Stimulated activated CD8-positive, alpha-beta memory T cell treated with anti-CD3 and anti-CD28 coated beads, Interleukin-15, amount 100 ng/mL, for 1 hour (primary cell): ENCODE measurements around the gene IDI2.

Experiments
- DNase-seq: peaks from one replicate; pipeline ENCODE4 v3.0.0-alpha.2; 2020; ENCODE audit warnings: low read depth

IDI2 gene

DNA sequence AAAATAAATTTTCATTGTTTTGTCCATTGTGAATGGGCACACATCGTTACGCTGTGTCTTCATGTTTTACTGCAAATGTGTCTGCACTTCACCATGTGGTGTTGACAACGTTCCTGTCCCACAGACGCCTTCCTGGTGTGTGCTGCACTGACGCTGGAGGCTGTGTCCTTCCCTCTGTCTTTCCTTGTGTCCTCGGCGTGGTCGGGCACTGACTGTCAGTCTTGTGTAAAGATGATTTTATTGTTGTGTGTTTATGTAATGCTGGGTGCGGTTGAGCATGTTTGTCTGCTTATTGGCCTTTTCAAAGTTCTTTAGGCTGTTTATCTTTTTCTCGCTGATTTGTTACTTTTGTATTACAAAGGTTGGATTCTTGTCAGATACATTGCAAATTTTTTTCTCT, 18.1 kb downstream of the IDI2 start:
- no peak for DNase-seq

DNA sequence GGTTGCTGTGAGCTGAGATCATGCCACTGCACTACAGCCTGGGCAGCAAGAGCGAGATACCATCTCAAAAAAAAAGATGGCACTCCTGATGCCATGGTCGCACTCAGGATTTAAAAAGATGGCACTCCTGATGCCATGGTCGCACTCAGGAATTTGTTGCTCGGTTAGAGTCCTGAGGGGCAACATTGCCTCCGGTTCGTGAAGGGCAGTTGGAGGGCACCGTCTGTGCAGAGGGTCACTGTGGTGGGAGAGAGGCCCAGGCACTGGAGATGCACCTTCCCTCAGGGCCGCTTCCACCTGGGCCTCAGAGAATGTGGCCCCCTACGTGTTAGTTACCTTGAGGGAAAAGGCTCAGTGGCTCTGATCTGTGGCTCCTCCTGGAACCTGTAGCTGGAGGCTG, 19.1 kb downstream of the IDI2 start:
- DNase-seq, result no peak

DNA sequence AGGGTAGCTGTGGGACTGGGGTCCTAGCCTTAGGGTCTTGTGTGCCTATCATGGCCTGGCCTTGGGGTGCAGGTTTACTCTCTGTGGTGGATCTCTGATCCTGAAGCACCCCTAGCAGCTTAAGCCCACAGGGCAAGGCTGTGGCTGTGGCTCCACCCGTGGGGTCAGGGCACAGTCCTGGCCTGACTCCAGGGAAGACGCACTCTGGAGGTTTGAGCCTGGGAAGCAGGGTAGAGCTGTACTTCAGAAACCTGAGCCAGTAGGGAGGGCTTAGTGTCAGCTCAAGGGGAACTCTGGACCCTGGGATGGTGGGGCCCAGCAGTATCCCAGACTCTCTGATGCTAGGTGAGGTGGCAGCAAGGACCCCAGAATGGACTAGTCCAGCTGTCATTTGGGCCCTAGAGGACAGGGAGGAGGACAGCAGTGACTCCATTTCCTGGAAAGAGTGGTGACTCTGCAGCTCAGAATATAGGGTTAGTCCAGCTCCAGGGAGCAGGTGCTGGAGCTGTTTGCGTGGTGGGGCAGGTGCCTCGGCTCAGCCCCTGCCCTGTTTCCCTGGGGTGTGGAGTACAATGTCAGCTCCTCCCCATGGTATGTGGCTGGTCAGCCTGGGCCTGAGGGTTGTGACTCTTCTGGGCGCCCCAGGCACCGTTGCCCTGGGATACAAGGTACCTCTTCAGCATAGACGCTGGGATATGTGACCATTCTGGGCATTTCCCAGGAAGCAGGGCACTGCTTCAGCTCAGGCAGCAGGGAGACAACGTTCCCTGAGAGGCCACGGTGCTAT, 21.6 kb downstream of the IDI2 start:
- no peak for DNase-seq

DNA sequence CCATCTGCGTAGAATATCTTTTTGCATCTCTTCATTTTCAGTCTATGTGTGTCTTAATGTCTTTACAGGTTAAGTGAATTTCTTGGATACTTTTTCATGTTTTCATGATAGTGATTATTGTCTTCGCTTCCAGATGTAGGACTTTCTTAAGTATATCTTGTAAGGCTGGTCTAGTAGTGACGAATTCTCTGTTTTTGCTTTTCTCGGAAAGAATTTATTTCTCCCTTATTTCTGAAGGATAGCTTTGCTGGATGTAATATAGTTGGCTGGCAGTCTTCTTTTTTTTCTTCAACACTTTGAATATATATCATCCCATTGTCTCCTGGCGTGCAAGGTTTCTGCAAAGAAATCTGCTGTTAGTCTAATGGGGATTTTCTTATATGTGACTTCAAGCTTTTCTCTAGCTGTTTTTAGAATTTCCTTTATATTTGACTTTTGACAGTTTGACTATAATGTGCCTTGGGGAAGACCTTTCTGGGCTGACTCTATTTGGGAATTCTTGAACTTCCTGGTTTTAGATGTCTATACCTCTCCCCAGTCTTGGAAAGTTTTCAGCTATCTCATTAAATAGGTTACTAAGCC, 23.1 kb downstream of the IDI2 start:
- DNase-seq, result no peak

- no peak for DNase-seq
Measured at GRCh38 chr10:997266-998022, 28.2 kb downstream of the IDI2 start.

- DNase-seq, result no peak
Measured at GRCh38 chr10:996031-996430, 29.6 kb downstream of the IDI2 start.

- DNase-seq, result no peak
Measured at GRCh38 chr10:995559-995926, 30.1 kb downstream of the IDI2 start.

GRCh38 chr10:994836-995558, 30.7 kb downstream of the IDI2 start:
- DNase-seq, result no peak

DNA sequence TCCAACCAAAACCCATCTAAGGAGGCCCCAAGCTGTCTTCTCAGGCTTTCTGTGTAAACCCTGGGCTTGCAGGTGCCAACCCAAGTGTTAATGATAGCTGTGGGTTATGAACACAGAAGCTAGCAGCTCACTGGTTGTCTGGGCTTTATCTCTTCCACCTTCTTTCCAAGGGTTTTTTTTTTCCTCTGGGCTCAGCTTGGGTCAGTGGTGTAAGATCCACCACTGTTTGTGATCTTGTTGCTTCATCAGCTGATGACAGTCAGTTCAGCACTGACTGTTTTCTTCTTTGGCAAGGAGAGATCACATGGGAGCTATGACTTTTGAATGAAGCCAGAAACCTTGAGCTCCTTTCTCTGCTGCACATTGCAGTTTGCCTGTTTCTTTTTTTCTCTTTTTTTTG, 32.8 kb downstream of the IDI2 start:
- no peak for DNase-seq

GRCh38 chr10:992467-992866, 33.2 kb downstream of the IDI2 start:
- no peak for DNase-seq

GRCh38 chr10:990808-991207, 34.9 kb downstream of the IDI2 start:
- no peak for DNase-seq

DNA sequence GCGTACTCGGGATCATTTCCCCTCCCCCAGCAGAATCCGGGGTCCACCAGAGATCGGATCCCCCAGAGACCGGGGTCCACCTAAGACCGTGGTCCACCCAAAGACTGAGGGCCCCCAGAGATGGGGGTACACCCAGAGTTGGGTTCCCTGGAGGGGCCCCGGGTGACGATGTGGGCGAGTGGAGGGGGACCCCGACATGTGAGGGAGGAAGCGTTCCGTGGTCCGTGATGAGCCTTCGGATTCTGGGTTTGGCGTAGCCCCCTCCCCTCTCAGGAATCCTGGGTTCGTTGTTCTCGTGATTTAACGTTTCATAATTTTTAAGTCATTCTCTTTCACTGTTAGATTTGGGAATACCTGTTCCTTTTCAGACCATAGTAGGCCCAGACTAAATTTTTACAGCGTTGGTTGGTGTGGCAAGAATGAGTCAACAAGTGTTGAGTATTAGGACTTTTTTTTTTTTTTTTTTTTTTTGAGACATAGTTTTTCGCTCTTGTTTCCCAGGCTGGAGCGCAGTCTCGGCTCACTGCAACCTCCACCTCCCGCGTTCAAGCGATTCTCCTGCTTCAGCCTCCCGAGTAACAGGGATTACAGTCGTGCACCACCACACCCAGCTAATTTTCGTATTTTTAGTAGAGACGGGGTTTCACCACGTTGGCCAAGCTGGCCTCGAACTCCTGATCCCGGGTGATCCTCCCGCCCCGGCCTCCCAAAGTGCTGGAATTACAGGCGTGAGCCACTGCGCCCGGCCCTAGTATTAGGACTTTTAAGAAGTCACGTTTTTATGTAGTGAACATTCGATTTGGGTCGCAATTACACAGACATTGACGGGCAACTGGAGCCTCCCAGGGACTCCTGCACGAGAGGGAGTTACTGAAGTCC, 36.8 kb downstream of the IDI2 start:
- DNase-seq, result no peak

- DNase-seq, result peak; percentile 95
Measured at GRCh38 chr10:987870-988666, 37.6 kb downstream of the IDI2 start, which contains the start of gene GTPBP4. TSS of gene GTPBP4 (plus strand) at chr10:988434. CDS start at chr10:988480, 46 bp downstream.

DNA sequence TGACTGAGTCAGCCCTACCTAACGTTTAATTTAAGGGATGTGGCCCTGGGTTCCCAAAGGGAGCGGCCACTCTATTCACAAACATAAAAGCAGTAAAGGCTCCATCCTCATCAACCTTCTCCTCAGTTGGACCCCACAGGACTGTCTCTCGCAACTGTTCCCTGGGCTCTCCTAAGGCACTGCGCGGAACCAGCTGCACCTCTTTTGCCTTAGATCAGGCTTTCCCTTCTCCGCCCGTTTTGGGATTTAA, 38.1 kb downstream of the IDI2 start:
- DNase-seq, result no peak

DNA sequence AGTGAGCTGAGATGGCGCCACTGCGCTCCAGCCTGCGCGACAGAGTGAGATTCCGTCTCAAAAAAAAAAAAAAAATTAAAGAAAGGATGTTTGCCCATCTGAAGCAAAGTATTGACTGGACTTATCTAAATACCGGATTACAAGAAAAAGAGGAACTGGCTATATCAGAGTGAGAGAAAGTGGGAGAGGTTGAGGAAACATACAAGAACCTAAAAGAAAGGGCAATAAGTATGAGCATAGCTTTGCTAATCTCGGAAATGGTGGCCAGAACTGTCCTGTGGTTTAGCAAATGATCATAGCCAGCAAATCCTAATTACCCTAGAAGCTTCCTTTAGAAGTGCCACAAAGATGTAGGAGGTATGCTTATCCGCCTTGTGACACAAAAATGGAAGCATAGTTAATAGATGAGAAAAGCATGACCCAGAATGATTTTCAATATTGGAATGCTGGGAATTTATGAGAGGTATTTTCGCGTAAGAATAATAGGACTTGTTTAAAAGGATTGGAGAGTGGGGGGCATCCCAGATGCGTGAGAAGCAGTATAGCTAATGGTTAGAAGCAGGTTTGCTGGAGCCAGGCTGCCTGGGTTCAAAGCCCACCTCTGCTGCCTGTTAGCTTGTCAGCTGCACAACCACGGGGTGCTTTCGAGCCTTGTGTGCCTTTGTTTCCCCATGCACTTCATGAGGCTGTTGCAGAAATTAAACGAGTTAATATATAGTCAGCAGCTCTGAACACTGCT, 38.6 kb downstream of the IDI2 start:
- no peak for DNase-seq

DNA sequence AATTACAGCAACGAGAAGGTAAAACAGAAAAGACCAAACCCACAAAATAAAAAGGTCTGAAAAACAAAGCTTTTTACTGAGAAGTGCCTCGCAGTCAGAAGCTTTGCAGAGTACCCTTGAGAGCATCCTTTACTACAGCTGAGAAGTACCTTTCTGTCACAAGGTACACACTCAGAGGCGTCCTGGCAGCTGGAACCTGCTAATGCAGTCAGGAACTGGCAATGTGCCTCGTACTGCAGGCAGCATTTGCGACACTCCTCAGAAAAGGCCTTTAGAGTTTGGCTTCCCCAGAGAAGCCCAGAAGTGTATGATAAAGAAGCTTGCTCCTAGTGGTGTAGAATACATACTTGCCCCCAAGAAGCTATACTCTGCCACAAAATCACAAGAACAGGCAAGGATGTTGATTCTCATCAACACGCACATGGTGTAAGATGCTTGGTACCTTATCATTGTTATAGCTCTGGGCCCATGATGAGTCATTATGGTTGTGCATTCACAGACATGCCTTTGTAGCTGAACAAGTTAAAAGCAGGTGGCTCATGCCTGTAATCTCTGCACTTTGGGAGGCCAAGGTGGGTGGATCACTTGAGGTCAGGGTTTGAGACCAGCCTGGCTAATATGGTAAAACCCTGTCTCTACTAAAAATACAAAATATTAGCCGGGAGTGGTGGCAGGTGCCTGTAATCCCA, 39.4 kb downstream of the IDI2 start:
- DNase-seq, result no peak

DNA sequence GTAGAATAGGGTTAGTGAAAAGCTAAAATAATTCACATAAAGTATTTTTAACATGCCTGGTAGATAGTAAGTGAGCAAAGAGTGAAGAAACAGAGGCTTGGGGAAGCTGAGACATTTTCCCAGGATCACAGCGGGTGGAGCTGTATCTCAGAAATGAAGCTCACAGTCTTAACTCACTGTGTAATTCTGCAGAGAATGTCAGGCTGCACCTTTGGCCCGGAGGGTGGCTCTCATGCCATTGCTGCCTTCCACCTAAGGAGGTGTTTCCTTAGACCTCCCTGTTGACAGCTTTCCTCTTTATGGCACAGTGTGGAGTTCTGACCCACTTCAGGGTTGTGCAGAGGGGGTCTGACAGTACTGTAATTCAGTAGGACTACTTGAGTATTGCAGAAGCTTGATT, 40.3 kb downstream of the IDI2 start:
- DNase-seq, result no peak

DNA sequence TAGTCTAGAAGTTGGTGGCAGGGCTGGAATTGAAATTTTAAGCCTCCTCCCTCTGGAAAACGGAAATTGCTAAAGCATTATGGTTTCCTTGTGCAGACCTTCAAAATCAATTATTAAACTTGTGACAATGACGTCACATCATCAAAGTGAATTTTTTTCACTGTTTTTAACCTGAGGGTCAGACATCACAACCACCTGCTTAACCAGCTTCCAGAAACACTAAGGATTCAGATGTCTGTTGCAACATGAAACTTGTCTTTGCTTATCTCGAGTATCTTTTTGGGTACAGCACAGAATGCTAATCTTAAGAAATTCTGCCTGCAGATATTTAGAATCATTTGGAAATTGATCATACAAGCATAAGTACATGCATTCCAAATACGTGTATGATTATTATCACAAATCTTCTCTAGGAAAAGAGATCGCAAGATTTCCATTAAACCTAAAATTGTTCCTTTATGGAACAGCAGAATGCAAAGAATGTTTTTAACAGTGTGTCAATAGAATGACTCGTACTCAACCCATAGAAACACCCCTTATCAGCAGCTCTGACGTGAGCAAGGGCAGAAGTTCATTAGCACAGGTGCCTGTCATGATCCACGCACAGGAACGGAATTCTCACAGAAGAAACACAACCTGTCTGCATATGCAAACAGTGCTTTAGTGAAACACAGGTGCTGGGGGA, 41.5 kb downstream of the IDI2 start:
- DNase-seq, result no peak

GRCh38 chr10:983401-983800, 42.3 kb downstream of the IDI2 start:
- DNase-seq, result no peak
